IMR-90 (cell line): Measurements from ENCODE around the gene KCNMA1. TPM values are rescaled to one million over a fixed set of nuclear protein-coding genes. Genes with fewer than 3 reads are reported as not detected.

ENCODE experiments used
- ATAC-seq: fragments of 200-7000 bp; cut with Tn5 transposase; 2 replicates; pipeline ENCODE4 v1.9.1; 2020; ENCODE audit warnings: low read depth, mild to moderate bottlenecking, moderate library complexity
- BruUV-seq: library from RNA; stranded (reverse); fragments of 400-500 nt; replicated peaks from 2 replicates; lab custom pipeline; 2021; lab: Mats Ljungman, UMichigan
- CTCF ChIA-PET: fragments of 300-600 bp; formaldehyde crosslinking; extraction: SDS; loops from one replicate; lab custom pipeline; 2021; ENCODE audit warnings: antibody characterized with exemption; lab: Yijun Ruan, JAX
- POLR2A ChIA-PET: fragments of 300-600 bp; sonication (Branson Sonifier 250); formaldehyde crosslinking; loops from one replicate; lab custom pipeline; 2022; ENCODE audit warnings: antibody characterized with exemption; ENCODE audit not compliant: unreplicated experiment; lab: Charles Lee
- DNase-seq: peaks from one replicate; pipeline ENCODE4 v3.0.0; 2013
- H2AFZ ChIP-seq: replicated peaks from 2 replicates; pipeline ENCODE3; 2013; ENCODE audit warnings: low read length, mild to moderate bottlenecking; ENCODE audit not compliant: poor library complexity
- H2AK5ac ChIP-seq: 2 replicates; pipeline ENCODE4 v1.6.1; 2013; ENCODE audit warnings: low read depth, low read length, inconsistent platforms
- H2AK9ac ChIP-seq: replicated peaks from 2 replicates; pipeline ENCODE3; 2013; ENCODE audit warnings: mild to moderate bottlenecking, low read depth, low read length, moderate library complexity; ENCODE audit not compliant: poor library complexity
- H2BK120ac ChIP-seq: 2 replicates; pipeline ENCODE4 v1.6.1; 2013; ENCODE audit warnings: low read depth, low read length, inconsistent platforms
- H2BK15ac ChIP-seq: 3 replicates; pipeline ENCODE4 v1.6.1; 2013; ENCODE audit warnings: low read depth, low read length, inconsistent platforms
- H2BK20ac ChIP-seq: 2 replicates; pipeline ENCODE4 v1.6.1; 2013; ENCODE audit warnings: low read depth, mild to moderate bottlenecking, inconsistent platforms, low read length, moderate library complexity
- H2BK5ac ChIP-seq: 2 replicates; pipeline ENCODE4 v1.6.1; 2013; ENCODE audit warnings: mild to moderate bottlenecking, low read depth, low read length, inconsistent platforms; ENCODE audit not compliant: poor library complexity, severe bottlenecking
- H3K14ac ChIP-seq: replicated peaks from 2 replicates; pipeline ENCODE4 v1.6.1; 2013; ENCODE audit warnings: low read depth, low read length, inconsistent platforms
- H3K18ac ChIP-seq: 2 replicates; pipeline ENCODE4 v1.6.1; 2013; ENCODE audit warnings: low read depth, low read length, control low read depth
- H3K23ac ChIP-seq: 2 replicates; pipeline ENCODE4 v1.6.1; 2013; ENCODE audit warnings: low read depth, low read length, inconsistent platforms
- H3K27ac ChIP-seq: 2 replicates; pipeline ENCODE4 v1.5.1; 2013; ENCODE audit warnings: mild to moderate bottlenecking, control low read depth, low read length; ENCODE audit not compliant: insufficient read depth
- H3K27me3 ChIP-seq: 2 replicates; pipeline ENCODE4 v1.6.1; 2013; ENCODE audit warnings: low read length; ENCODE audit not compliant: control insufficient read depth, insufficient read depth
- H3K36me3 ChIP-seq: 2 replicates; pipeline ENCODE4 v1.6.1; 2013; ENCODE audit warnings: low read length, mixed read lengths; ENCODE audit not compliant: control insufficient read depth, insufficient read depth
- H3K4ac ChIP-seq: 2 replicates; pipeline ENCODE4 v1.6.1; 2013; ENCODE audit warnings: low read depth, low read length, inconsistent platforms
- H3K4me1 ChIP-seq: 2 replicates; pipeline ENCODE4 v1.6.1; 2013; ENCODE audit warnings: low read length, mixed read lengths; ENCODE audit not compliant: control insufficient read depth, insufficient read depth
- H3K4me2 ChIP-seq: 2 replicates; pipeline ENCODE4 v1.6.1; 2013; ENCODE audit warnings: low read depth, mild to moderate bottlenecking, control low read depth, low read length, moderate library complexity
- H3K4me3 ChIP-seq: 2 replicates; pipeline ENCODE4 v1.5.1; 2013; ENCODE audit warnings: low read depth, mild to moderate bottlenecking, control low read depth, low read length, moderate library complexity; ENCODE audit not compliant: insufficient read depth
- H3K56ac ChIP-seq: 2 replicates; pipeline ENCODE4 v1.6.1; 2013; ENCODE audit warnings: low read length, inconsistent platforms; ENCODE audit not compliant: insufficient read depth; ENCODE audit errors: extremely low read depth
- H3K79me1 ChIP-seq, 2 experiments: 2 replicates each; pipeline ENCODE4 v1.6.1; 2013; ENCODE audit warnings: low read length in 2 of 2, inconsistent platforms in 1 of 2, low read depth in 1 of 2
- H3K9ac ChIP-seq: 2 replicates; pipeline ENCODE4 v1.6.1; 2013; ENCODE audit warnings: low read depth, low read length, control low read depth
- H3K9me1 ChIP-seq: 2 replicates; pipeline ENCODE4 v1.6.1; 2013; ENCODE audit warnings: low read length, inconsistent platforms; ENCODE audit not compliant: insufficient read depth
- H3K9me3 ChIP-seq: 2 replicates; pipeline ENCODE4 v1.6.1; 2013; ENCODE audit warnings: low read length; ENCODE audit not compliant: control insufficient read depth, insufficient read depth
- H4K20me1 ChIP-seq: 2 replicates; pipeline ENCODE4 v1.6.1; 2013; ENCODE audit warnings: low read length, inconsistent platforms; ENCODE audit not compliant: insufficient read depth
- H4K5ac ChIP-seq: 2 replicates; pipeline ENCODE4 v1.6.1; 2013; ENCODE audit warnings: mild to moderate bottlenecking, low read depth, low read length, control low read depth
- H4K8ac ChIP-seq, 2 experiments: 2 replicates each; pipeline ENCODE4 v1.6.1; 2013; ENCODE audit warnings: low read depth in 2 of 2, low read length in 2 of 2, control low read depth in 1 of 2, inconsistent platforms in 1 of 2
- H4K91ac ChIP-seq: 2 replicates; pipeline ENCODE4 v1.6.1; 2013; ENCODE audit warnings: low read depth, low read length, inconsistent platforms; ENCODE audit not compliant: insufficient read depth
- BHLHE40 ChIP-seq: fragments of 150-350 bp; IDR thresholded peaks from 2 replicates; pipeline ENCODE4 v1.6.1; 2016; ENCODE audit warnings: mild to moderate bottlenecking, low read depth, low read length
- CEBPB ChIP-seq: IDR thresholded peaks from 2 replicates; pipeline ENCODE4 v1.6.1; 2012; ENCODE audit warnings: low read depth, low read length, improper control_type of control experiment
- CTCF ChIP-seq: conservative IDR thresholded peaks from 2 replicates; pipeline ENCODE4 v1.5.1; 2012; ENCODE audit warnings: mild to moderate bottlenecking, low read depth, low read length, improper control_type of control experiment
- ELK1 ChIP-seq: fragments of 150-350 bp; IDR thresholded peaks from 2 replicates; pipeline ENCODE4 v1.6.1; 2016; ENCODE audit warnings: low read depth, mild to moderate bottlenecking, low read length, moderate library complexity, borderline replicate concordance
- FOS ChIP-seq: fragments of 150-350 bp; IDR thresholded peaks from 2 replicates; pipeline ENCODE4 v1.6.1; 2016; ENCODE audit warnings: low read depth, low read length
- MAFK ChIP-seq: IDR thresholded peaks from 2 replicates; pipeline ENCODE4 v1.6.1; 2012; ENCODE audit warnings: low read depth, low read length, improper control_type of control experiment
- MAZ ChIP-seq: IDR thresholded peaks from 2 replicates; pipeline ENCODE4 v1.6.1; 2012; ENCODE audit warnings: low read depth, mild to moderate bottlenecking, low read length, improper control_type of control experiment, moderate library complexity, borderline replicate concordance
- MXI1 ChIP-seq: IDR thresholded peaks from 2 replicates; pipeline ENCODE4 v1.6.1; 2012; ENCODE audit warnings: low read depth, mild to moderate bottlenecking, low read length, moderate library complexity, borderline replicate concordance
- NFE2L2 ChIP-seq: fragments of 150-350 bp; IDR thresholded peaks from 2 replicates; pipeline ENCODE4 v1.6.1; 2016; ENCODE audit warnings: low read depth, mild to moderate bottlenecking, low read length
- POLR2A ChIP-seq: IDR thresholded peaks from 2 replicates; pipeline ENCODE4 v1.6.1; 2012; ENCODE audit warnings: mild to moderate bottlenecking, low read depth, low read length
- RAD21 ChIP-seq: IDR thresholded peaks from 2 replicates; pipeline ENCODE4 v1.6.1; 2012; ENCODE audit warnings: low read length, improper control_type of control experiment
- RCOR1 ChIP-seq: IDR thresholded peaks from 2 replicates; pipeline ENCODE4 v1.6.1; 2012; ENCODE audit warnings: mild to moderate bottlenecking, low read length, improper control_type of control experiment; ENCODE audit not compliant: insufficient replicate concordance
- RFX5 ChIP-seq: IDR thresholded peaks from 2 replicates; pipeline ENCODE4 v1.8.0; 2012; ENCODE audit warnings: low read depth, mild to moderate bottlenecking, low read length, moderate library complexity
- SMC3 ChIP-seq: fragments of 150-350 bp; IDR thresholded peaks from 2 replicates; pipeline ENCODE4 v1.6.1; 2016; ENCODE audit warnings: low read depth, mild to moderate bottlenecking, antibody characterized with exemption, low read length, moderate library complexity
- USF2 ChIP-seq: fragments of 150-350 bp; IDR thresholded peaks from 2 replicates; pipeline ENCODE4 v1.6.1; 2017; ENCODE audit warnings: mild to moderate bottlenecking, antibody characterized with exemption, low read length, low read depth
- WGBS, 2 experiments: methylation state at CpG; one replicate each; pipeline versions ENCODE4 v1.1.5 to v1.1.7; 2013; ENCODE audit warnings: missing lambda C conversion rate in 2 of 2; ENCODE audit not compliant: insufficient read length in 1 of 2; ENCODE audit errors: extremely low coverage in 2 of 2; 5-methylcytosine and 5-hydroxymethylcytosine counted together
- dilution Hi-C: fragments of 300-500 bp; cut with HindIII; formaldehyde crosslinking; loops from one replicate; pipeline ENCODE4 v1.14.3; 2018; ENCODE audit warnings: low sequenced_read_pairs; ENCODE audit not compliant: unreplicated experiment
- in situ Hi-C: fragments of 300-500 bp; cut with MboI; formaldehyde crosslinking; loops from 3 replicates; pipeline ENCODE4 v1.14.3; 2019; ENCODE audit warnings: low sequenced_read_pairs, inconsistent platforms, mixed read lengths
- intact Hi-C: fragments of 100-400 bp; cut with micrococcal nuclease; formaldehyde crosslinking; loops from 2 replicates; pipeline ENCODE4 v1.10.0; 2022
- polyA plus RNA-seq, 3 experiments: library from polyadenylated mRNA; depleted of rRNA; stranded (reverse); fragments of >200 nt; gene quantifications; 2 replicates each; pipeline ENCODE4 v1.2.3, GENCODE V29; 2012; ENCODE audit warnings: low replicate concordance in 1 of 3
- total RNA-seq: library from RNA; depleted of rRNA; stranded (reverse); fragments of >200 nt; gene quantifications from 2 replicates; pipeline ENCODE4 v1.2.3, GENCODE V29; 2012

Gene KCNMA1
- total and polyA plus RNA-seq, 2 of the 4 experiments (the other 2 are of a cell fraction): 25.6 to 29.6 TPM

GRCh38 chr10:77575271-77576006, 62.2 kb downstream of the KCNMA1 start:
- Histone ChIP-seq H2AK9ac (no peak overlapping the region), H4K5ac (no peak overlapping the region), H3K18ac (no peak overlapping the region), H2BK20ac (no peak overlapping the region), H2AK5ac (no peak overlapping the region; the same call in 1 of the 2 replicates), H3K27me3 (no peaks in the 10 kb centered on the region), H2BK5ac (no peak overlapping the region), H3K4me3 (no peak overlapping the region), H3K14ac (0 out of 2 replicates have a peak overlapping the region, but pooled peaks have one; percentile 34), H4K20me1 (no peaks in the 10 kb centered on the region), H4K8ac (no peak overlapping the region; a peak in 1 of 4 replicates), H2AFZ (no peak overlapping the region), H2BK120ac (no peak overlapping the region), H3K9me1 (peaks cover 21% of the 10 kb centered on the region), H3K23ac (no peak overlapping the region), H3K4me2 (no peak overlapping the region), H3K27ac (no peak overlapping the region), H3K56ac (no peak overlapping the region), H3K9ac (no peak overlapping the region), H3K9me3 (no peaks in the 10 kb centered on the region), H3K4me1 (peaks cover 4% of the 10 kb centered on the region), H3K79me1 (peaks cover 0 to 15% of the 10 kb centered on the region in 2 experiments; a peak in 2 of 4 replicates), H4K91ac (no peak overlapping the region), H3K4ac (0 out of 2 replicates have a peak overlapping the region, but pooled peaks have one; percentile 24), H2BK15ac (no peak overlapping the region), H3K36me3 (no peaks in the 10 kb centered on the region)
- dilution Hi-C loops: no loop called here
- no TSS peak for BruUV-seq
- intact Hi-C loops: no loop called here
- TF ChIP-seq CTCF (no peak), RFX5 (no peak), POLR2A (no peak), ELK1 (no peak), MAFK (no peak), CEBPB (no peak), MAZ (no peak), NFE2L2 (no peak), RAD21 (no peak), RCOR1 (no peak), USF2 (no peak), BHLHE40 (no peak), MXI1 (no peak), FOS (no peak), SMC3 (no peak)
- DNase-seq: no peak
- in situ Hi-C loops: no loop called here
- POLR2A ChIA-PET: no interaction called here
- ATAC-seq: no peak
- CTCF ChIA-PET: interaction anchor here (1.1 kb wide), 1 partner anchor 69 kb away, joined by 3 read pairs; no protein-coding TSS in a partner anchor
- WGBS, 2 experiments: 72% methylated on average over 7 of the region's 10 CpGs; no CpG with 5 or more reads in 1 of the 2 experiments
